GM18861 (cell line): ENCODE measurements around the gene RACK1.
A peak's percentile ranks its signal among the peaks of the same experiment; 100 is the strongest.

Source experiments
- ATAC-seq: cut with Tn5 transposase; IDR thresholded peaks from one replicate; pipeline ENCODE4 v1.9.1; 2021; ENCODE audit not compliant: unreplicated experiment

Gene RACK1

DNA sequence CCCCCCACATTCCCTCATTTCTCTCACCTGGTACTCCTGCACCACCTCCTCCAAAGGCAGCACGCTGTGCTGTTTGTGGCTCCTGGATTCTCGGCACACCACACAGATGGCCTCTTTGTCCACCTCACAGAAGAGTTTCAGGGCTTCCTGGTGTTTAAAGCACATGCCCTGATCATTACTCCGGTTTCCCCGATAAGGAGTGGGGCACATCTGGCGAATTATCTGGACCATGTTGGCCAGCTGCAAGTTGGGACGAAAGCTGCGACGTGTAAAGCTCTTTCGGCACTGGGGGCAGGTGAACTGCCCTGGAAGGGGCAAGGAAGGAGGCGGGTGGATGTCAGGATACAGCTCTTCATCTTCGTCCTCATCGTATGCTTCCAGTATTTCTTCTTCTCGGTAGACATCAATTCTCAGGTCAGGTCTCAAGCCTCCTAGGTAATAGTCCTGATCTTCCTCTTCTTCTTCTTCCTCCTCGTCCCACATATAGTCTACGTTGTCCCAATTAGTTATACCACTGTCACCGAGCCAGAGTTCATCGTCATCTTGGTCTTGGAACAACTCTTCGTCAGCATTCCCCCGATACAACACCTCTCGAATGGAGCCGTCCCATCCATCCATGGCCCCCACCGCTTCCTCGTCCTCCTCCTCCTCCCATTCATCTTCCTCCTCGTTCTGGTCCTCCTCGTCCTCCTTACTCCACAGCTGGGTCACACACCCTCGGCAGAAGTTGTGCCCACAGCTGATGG, 16.4 kb upstream of the RACK1 start:
- ATAC-seq: no peak

GRCh38 chr5:181259283-181259682, 15.6 kb upstream of the RACK1 start:
- no peak for ATAC-seq

DNA sequence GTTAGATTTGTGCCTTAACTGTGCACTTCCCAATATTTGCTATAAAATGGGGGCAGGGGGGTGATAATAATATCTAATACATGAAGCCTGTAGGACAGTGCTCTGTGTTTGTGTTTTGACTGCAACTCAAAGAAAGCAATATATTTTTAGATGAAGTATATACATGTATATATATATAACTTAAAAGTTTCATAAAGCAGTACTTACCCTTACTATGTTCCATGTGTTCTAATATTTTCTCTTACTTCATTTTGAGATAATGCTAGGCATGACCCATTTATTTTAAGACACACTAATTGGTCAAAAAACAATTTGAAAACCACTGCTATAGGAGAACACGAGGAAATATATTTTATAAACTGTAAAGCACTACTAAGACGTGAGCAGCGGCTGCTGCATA, 14.9 kb upstream of the RACK1 start:
- ATAC-seq: no peak

GRCh38 chr5:181255836-181256578, 12.3 kb upstream of the RACK1 start:
- ATAC-seq: no peak

DNA sequence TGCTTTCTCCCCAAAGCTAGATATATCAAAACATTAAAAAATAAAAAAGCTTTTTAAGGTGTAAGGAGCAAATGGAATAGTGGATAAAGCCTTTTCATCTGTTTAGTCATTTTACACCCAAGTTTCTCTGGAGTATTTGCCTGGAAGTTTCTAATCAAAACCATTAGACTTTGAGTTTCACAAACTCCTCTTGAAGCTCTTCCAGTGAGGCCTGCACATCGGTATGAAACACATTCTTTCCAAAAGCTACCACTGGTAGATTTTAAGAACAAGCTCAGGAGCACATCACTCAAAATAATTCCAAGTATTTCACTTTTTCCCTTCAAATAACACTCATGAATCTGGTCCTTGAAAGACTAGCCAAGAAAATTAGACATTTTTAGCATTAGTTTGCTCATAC, 11.6 kb upstream of the RACK1 start:
- no peak for ATAC-seq

DNA sequence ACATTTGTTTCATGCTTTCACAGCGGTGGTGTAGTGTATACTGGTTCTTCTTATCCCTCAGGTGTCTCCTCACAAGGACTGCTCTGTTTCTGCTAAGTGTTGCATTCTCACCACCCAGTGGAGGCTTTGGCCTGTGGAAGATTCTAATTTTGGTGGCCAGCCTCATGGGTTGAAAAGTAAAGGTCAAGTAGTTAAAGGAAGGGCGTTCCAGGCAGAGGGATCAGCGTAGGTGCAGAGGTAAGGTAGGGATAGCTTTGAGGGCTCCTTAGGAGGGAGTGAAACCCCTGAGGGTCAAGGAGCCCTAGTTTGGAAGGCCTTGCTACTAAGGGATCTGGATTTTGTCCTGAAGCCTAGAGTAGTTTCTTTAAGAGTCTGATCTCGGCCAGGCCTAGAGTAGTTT, 4.6 kb upstream of the RACK1 start:
- ATAC-seq: no peak

DNA sequence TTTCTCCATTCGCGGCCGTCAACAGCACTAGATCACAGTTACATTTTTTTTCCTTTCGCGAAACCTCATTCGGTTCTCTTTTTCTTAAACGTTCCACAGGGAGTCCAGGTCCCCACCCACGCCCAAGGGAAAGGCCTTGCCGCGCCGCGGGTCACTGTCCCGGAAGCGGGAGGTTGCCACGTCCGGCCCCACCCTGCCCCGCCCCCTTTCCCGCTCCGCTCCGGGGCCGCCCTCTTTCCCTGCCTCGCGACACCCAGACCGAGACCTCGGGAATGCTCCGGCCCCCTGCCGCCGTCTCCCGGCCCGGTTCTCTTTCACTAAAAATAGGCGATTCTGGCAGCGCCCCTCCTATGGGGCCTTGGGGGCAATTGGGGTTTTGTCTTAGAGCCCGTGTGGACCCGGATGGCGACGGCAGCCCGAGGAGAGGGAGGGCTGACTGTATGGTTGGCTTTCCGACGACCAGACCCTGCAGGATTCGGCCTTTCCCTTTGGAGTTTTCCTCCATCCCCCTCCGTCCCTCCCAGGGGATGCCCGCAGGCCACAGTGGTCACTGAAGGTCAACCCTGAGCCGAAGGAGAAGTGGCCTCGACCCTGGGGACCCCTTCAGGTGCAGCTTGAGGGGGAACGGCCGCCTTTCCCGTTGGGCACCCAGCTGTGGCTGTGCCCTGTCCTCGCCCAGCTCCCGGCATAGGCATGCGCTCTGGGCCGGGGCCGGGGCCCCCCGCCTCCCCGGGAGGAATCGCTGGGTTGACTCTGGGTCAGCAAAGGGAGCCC, 2.8 kb upstream of the RACK1 start:
- ATAC-seq: peak; percentile 26

DNA sequence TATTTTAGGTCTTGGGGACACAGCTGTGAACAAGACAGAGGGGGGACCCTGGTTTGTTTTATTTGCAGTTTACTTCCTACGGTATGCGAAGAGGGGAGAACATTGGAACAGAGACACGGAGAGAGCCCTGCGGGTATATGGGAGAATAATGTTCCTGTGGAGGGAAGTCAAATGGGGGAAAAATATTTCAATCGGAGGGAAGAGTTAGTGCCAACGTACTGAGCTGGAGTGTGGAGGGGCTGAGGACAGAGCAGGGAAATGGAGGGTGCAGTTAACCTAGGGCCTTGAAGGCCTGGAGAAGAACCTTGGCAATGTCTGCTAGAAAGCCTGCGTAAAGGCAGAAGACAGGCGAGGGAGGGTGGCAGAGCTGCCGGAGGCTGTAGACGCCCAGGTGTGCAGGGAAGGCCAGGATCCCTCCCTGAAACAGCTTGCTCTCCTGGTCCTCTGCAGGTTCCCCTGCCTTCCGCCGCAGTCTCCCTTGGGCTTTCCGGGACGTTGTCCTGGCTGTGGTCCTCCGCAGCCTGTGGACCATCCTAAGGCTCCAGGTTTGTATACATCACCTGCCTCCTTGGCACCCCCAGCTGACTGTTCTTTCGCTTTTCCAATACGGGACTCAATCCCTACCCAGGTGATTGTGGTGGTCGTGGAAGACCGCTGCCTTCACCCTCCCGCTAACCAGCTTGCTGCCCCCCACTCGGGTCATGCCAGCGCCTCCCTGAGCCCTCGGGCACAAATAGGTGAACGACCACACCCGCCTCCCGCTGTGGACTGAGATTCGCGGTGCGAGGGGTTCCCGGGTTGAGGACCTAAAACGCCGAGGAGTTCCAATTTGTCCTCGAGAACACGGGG, 1.9 kb upstream of the RACK1 start:
- ATAC-seq: peak; percentile 1

- ATAC-seq: no peak
Measured at GRCh38 chr5:181243018-181243563, 615 bp downstream of the RACK1 start.

DNA sequence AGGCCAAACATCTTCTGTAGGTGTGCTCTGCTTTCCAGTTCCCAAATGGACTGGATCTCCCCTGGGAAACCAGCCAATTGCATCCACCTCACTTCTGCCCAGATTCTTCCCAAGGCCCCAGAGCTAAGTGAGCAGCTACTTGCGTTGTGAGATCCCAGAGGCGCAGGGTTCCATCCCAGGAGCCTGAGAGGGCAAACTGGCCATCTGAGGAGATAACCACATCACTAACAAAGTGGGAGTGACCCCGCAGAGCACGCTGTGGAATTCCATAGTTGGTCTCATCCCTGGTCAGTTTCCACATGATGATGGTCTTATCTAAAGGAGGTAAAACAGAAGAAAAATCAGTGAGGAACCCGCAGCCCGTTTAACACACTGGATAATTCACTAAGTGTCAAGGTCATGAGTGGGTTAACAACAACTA, 1.7 kb downstream of the RACK1 start:
- no peak for ATAC-seq

DNA sequence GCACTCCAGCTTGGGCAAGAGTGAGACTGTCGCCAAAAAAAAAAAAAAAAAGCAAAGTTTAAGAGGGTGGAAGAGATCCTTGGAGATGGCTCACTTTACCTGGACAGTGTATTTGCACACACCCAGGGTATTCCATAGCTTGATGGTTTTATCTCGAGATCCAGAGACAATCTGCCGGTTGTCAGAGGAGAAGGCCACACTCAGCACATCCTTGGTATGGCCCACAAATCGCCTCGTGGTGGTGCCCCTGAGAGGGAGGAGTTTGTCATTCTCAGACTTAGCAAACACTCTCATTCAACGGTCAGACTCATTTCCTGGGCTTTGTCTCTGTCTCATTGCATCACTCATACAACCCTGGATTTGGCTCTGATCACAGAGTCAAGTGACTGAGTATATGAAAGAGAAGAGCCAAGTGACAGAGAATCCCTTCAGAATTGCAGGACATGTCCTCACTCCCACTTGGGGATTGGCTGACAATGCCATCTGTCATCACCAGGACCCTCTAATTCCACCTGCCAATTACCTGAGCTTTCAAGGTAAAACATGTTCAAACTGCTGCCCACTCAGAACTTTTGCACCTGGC, 2.2 kb downstream of the RACK1 start:
- no peak for ATAC-seq

GRCh38 chr5:181239062-181239663, 4.5 kb downstream of the RACK1 start:
- ATAC-seq: no peak

- no peak for ATAC-seq
Measured at GRCh38 chr5:181237729-181238385, 5.8 kb downstream of the RACK1 start.

- ATAC-seq: no peak
Measured at GRCh38 chr5:181236954-181237641, 6.6 kb downstream of the RACK1 start.

DNA sequence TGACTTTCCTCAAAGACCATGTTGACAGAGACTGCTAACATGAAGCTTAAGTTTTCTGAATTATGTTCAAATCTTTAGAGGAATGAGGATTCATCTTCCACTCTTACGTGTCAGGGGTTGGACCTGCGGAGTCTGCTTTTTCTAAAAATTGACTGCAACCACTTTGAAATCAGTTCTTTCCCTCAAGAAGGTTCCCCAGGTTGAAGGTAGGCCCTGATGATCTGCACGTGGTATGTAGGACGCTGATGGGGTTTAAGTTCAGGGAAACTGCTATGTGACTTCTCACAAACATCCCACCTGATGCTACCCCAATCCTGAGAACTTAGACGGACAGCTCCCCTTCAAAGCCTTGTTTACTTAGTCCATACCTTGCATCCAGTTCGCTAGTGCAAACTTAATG, 7.2 kb downstream of the RACK1 start:
- no peak for ATAC-seq

DNA sequence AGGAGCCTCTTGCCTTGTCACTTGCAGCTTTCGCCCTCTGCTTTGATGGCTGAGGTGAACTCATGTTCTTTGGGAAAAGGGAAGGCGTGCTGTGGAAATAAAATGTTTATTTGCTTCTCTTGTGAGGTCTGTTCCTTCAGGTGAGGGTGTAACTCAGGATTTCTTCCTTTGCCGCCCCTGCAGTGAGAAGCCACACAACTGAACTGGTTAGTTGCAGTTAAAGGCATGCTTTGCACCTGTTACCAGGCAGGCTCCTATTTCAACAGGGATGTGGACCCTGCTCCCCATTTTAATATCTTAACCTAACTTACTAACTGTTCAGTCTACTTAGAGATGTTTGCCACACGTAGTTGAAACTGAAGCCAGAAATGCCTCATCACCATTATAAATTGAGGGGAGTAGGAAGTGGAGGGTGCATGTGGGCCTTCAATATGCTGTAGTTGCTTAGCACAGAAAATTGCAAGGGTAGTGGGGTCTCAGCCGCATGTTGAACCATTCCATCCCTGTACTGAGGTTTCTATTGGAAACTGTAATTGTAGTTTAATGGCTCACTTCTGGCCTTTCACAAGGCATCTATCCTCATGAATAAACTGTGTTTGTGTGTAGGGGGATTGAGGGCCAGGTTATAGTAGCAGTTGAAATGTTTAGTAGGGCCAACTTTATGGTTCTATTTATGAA, 7.9 kb downstream of the RACK1 start:
- ATAC-seq: no peak

- ATAC-seq: no peak
Measured at GRCh38 chr5:181235323-181235688, 8.4 kb downstream of the RACK1 start.
